ENCODE results near the gene MSH4. TPM values are rescaled to one million over a fixed set of nuclear protein-coding genes. Genes with fewer than 3 reads are reported as not detected.
A peak's percentile ranks its signal among the peaks of the same experiment; 100 is the strongest.
"Not testable (repeated sequence)": the region's sequence is repeated elsewhere in the genome, so short reads cannot be mapped to it uniquely, and the experiment has no call there.

MSH4 gene
- total RNA-seq, 1 donor from 2014 or later: not detected

DNA sequence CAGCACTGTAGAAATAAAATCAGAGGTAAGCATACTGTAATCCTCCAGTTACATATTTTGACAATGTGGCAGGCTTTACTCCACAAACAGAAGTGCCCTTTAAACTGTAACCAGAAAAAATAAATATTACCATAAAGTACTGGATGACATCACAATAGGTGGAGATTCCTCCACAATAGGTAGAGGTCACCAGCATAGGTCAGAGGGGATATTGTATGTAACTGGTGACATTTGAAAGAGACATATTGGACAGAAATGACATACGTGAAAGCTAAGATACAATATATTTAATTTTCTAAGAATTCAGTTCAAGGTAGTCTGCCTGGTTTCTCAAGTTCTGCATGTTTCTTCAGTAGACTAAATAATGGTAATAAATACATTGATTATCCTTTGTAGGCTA is 135.6 kb downstream of the MSH4 start, which contains the start of gene ASB17:
Gene ASB17, minus strand, starts transcription at position 101 of the 400 bp plus-strand sequence. CDS start 113 bp downstream, outside the sequence.
- no peak within 1 kb of the TSS for H3K9ac ChIP-seq
- no peaks in the 10 kb centered on the region for H3K36me3 Mint-ChIP-seq
- no peaks in the 10 kb centered on the region for H4K20me1 ChIP-seq (ENCODE audit: low read depth)
- no peaks in the 10 kb centered on the region for H3K36me3 ChIP-seq
- H3K27me3 ChIP-seq: no peaks in the 10 kb centered on the region
- DNase-seq (ENCODE audit: low spot score): no peak
- no peaks in the 10 kb centered on the region for H3K9me3 Mint-ChIP-seq
- H3K27ac Mint-ChIP-seq: no peak within 1 kb of the TSS
- no peaks in the 10 kb centered on the region for H3F3A ChIP-seq (ENCODE audit: low read depth)
- no peaks in the 10 kb centered on the region for H3K4me1 ChIP-seq
- H3K4me3 Mint-ChIP-seq: no peak within 1 kb of the TSS
- H3K79me2 ChIP-seq (ENCODE audit: low read depth): no peaks in the 10 kb centered on the region
- no peak within 1 kb of the TSS for H3K4me3 ChIP-seq
- no peak within 1 kb of the TSS for H3K27ac ChIP-seq
- H2AFZ ChIP-seq (replicated peaks): no peak within 1 kb of the TSS
- TF ChIP-seq EZH2phosphoT487 (IDR thresholded peaks at IDR 0.05) (no peak), EZH2 (IDR thresholded peaks at IDR 0.05) (no peak)
- H3K27me3 Mint-ChIP-seq (ENCODE audit: insufficient read depth, low read depth): no peaks in the 10 kb centered on the region
- H3K4me2 ChIP-seq: no peak within 1 kb of the TSS
- no peaks in the 10 kb centered on the region for H3K4me1 Mint-ChIP-seq
- H3K9me3 ChIP-seq (ENCODE audit: low read depth): no peaks in the 10 kb centered on the region

GRCh38 chr1:75937034-75937433 is 140.4 kb downstream of the MSH4 start:
- H3K27me3 Mint-ChIP-seq (ENCODE audit: insufficient read depth, low read depth): no peaks in the 10 kb centered on the region
- H3K27ac ChIP-seq: no peak overlapping the region
- H3K4me2 ChIP-seq: no peak overlapping the region
- no peaks in the 10 kb centered on the region for H3K79me2 ChIP-seq (ENCODE audit: low read depth)
- H3K4me3 Mint-ChIP-seq: no peak overlapping the region
- H3K36me3 Mint-ChIP-seq: no peaks in the 10 kb centered on the region
- TF ChIP-seq EZH2phosphoT487 (IDR thresholded peaks at IDR 0.05) (no peak), EZH2 (IDR thresholded peaks at IDR 0.05) (no peak)
- TF ChIP-seq, protein P1, sequence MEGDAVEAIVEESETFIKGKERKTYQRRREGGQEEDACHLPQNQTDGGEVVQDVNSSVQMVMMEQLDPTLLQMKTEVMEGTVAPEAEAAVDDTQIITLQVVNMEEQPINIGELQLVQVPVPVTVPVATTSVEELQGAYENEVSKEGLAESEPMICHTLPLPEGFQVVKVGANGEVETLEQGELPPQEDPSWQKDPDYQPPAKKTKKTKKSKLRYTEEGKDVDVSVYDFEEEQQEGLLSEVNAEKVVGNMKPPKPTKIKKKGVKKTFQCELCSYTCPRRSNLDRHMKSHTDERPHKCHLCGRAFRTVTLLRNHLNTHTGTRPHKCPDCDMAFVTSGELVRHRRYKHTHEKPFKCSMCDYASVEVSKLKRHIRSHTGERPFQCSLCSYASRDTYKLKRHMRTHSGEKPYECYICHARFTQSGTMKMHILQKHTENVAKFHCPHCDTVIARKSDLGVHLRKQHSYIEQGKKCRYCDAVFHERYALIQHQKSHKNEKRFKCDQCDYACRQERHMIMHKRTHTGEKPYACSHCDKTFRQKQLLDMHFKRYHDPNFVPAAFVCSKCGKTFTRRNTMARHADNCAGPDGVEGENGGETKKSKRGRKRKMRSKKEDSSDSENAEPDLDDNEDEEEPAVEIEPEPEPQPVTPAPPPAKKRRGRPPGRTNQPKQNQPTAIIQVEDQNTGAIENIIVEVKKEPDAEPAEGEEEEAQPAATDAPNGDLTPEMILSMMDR (IDR thresholded peaks at IDR 0.05): no peak
- no peaks in the 10 kb centered on the region for H3K27me3 ChIP-seq
- no peaks in the 10 kb centered on the region for H3K36me3 ChIP-seq
- no peak overlapping the region for H2AFZ ChIP-seq (replicated peaks)
- no peak overlapping the region for H3K9ac ChIP-seq
- H3K9me3 ChIP-seq (ENCODE audit: low read depth): no peaks in the 10 kb centered on the region
- no peaks in the 10 kb centered on the region for H3K4me1 ChIP-seq
- H3K27ac Mint-ChIP-seq: no peak overlapping the region
- H3K4me3 ChIP-seq: no peak overlapping the region
- no peaks in the 10 kb centered on the region for H3K4me1 Mint-ChIP-seq
- DNase-seq (ENCODE audit: low spot score): no peak
- no peaks in the 10 kb centered on the region for H4K20me1 ChIP-seq (ENCODE audit: low read depth)
- H3K9me3 Mint-ChIP-seq: no peaks in the 10 kb centered on the region
- H3F3A ChIP-seq (ENCODE audit: low read depth): no peaks in the 10 kb centered on the region

DNA sequence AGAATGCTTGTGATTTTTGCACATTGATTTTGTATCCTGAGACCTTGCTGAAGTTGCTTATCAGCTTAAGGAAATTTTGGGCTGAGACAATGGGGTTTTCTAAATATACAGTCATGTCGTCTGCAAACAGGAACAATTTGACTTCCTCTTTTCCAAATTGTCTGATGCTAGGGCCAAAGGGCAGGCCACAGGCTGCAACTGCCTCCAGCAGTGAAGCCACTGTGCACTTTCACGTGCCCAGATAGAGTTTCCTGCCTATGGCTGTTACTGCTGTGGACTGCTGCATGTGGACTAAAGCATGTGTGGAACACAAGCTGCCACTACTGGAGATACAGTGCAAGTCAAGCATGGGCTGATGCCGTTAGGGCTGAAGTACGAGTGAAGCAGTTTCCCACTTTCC is 146.4 kb downstream of the MSH4 start:
- not testable (repeated sequence) for H3K79me2 ChIP-seq (ENCODE audit: low read depth); H3K27ac ChIP-seq; H3K4me3 Mint-ChIP-seq; H3F3A ChIP-seq (ENCODE audit: low read depth); H3K27me3 ChIP-seq; H3K27ac Mint-ChIP-seq; H3K4me1 ChIP-seq; H3K9me3 ChIP-seq (ENCODE audit: low read depth); H3K27me3 Mint-ChIP-seq (ENCODE audit: insufficient read depth, low read depth); H3K4me1 Mint-ChIP-seq; H3K4me2 ChIP-seq; H3K36me3 Mint-ChIP-seq; H3K36me3 ChIP-seq; H4K20me1 ChIP-seq (ENCODE audit: low read depth); DNase-seq (ENCODE audit: low spot score); H2AFZ ChIP-seq (replicated peaks); H3K4me3 ChIP-seq; H3K9ac ChIP-seq
- H3K9me3 Mint-ChIP-seq: peaks cover 11% of the 10 kb centered on the region

DNA sequence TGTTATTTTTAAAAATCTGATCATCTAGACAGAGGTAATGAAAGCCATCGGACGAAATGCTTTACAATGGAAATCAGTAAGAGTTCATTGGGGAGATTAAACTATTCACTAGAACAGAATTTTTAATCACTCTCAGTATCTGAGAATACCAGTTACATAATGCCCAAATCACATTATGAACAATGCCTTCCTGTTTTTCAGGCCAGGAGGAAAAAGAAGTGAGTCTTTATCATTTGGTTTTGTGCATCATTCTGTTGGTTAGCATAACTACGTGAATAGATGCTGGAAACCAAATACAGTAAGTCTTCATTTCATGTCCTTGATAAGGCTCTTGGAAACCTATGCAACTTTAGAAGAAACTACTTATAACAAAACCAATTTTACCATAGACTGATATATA is 153.5 kb downstream of the MSH4 start:
- Histone ChIP-seq H3K4me1 (peaks cover 14% of the 10 kb centered on the region), H2AFZ (replicated peaks) (peak overlapping the region; percentile 44), H3K4me3 (no peak overlapping the region), H3K9me3 (ENCODE audit: low read depth) (no peaks in the 10 kb centered on the region), H3K79me2 (ENCODE audit: low read depth) (no peaks in the 10 kb centered on the region), H4K20me1 (ENCODE audit: low read depth) (no peaks in the 10 kb centered on the region), H3K27ac (no peak overlapping the region), H3K27me3 (no peaks in the 10 kb centered on the region), H3K4me2 (no peak overlapping the region), H3F3A (ENCODE audit: low read depth) (no peaks in the 10 kb centered on the region), H3K9ac (no peak overlapping the region), H3K36me3 (no peaks in the 10 kb centered on the region)
- Mint-ChIP-seq H3K9me3 (peaks cover 11% of the 10 kb centered on the region), H3K27ac (no peak overlapping the region), H3K36me3 (no peaks in the 10 kb centered on the region), H3K4me1 (no peaks in the 10 kb centered on the region), H3K4me3 (no peak overlapping the region), H3K27me3 (ENCODE audit: insufficient read depth, low read depth) (no peaks in the 10 kb centered on the region)
- no peak for DNase-seq (ENCODE audit: low spot score)
- TF ChIP-seq EZH2phosphoT487 (IDR thresholded peaks at IDR 0.05) (no peak), EZH2 (IDR thresholded peaks at IDR 0.05) (no peak)
- TF ChIP-seq, protein P1 (IDR thresholded peaks at IDR 0.05): no peak
